Activated naive CD4-positive, alpha-beta T cell treated with anti-CD3 and anti-CD28 coated beads, Interleukin-2, amount 50 U/mL, for 16 hours (primary cell): ENCODE measurements around the gene FCGBP.
"Not testable (repeated sequence)": the region's sequence is repeated elsewhere in the genome, so short reads cannot be mapped to it uniquely, and the experiment has no call there.

Experiments
- DNase-seq: peaks from one replicate; pipeline ENCODE4 v3.0.0-alpha.2; 2020

The FCGBP gene

DNA sequence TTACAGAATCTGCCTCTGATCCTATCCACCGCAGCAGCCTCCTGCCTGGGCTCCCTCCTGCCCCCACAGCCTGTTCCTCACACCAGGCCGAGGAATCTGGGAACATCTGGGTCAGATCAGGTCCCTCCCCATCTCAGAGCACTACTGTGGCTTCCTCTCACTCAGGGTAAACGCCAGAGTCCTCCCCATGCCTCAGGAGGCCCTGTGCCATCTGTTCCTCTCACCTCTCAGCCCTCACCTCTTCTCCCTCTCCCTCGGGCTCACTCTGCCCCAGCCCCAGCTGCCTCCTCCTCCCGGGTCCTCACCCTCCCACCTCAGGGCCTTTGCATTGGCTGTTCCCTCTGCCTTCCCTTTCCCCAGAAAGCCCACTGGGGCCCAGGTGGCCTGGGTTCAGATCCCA, 18.2 kb downstream of the FCGBP start:
- DNase-seq, result no peak

DNA sequence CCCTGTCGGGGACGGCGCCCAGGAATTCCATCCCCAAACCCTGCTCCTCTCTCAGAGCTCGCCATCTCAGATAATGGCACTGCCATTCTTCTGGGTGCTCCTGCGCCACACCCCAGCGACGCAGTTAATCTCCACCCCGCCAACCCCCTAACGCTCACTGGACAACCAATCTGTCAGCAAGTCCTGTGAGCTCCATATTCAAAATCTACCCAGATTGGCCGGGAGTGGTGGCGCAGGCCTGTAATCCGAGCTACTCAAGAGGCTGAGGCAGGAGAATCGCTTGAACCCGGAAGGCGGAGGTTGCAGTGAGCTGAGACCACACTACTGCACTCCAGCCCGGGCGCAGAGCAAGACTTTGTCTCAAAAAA, 18.6 kb downstream of the FCGBP start:
- no peak for DNase-seq

DNA sequence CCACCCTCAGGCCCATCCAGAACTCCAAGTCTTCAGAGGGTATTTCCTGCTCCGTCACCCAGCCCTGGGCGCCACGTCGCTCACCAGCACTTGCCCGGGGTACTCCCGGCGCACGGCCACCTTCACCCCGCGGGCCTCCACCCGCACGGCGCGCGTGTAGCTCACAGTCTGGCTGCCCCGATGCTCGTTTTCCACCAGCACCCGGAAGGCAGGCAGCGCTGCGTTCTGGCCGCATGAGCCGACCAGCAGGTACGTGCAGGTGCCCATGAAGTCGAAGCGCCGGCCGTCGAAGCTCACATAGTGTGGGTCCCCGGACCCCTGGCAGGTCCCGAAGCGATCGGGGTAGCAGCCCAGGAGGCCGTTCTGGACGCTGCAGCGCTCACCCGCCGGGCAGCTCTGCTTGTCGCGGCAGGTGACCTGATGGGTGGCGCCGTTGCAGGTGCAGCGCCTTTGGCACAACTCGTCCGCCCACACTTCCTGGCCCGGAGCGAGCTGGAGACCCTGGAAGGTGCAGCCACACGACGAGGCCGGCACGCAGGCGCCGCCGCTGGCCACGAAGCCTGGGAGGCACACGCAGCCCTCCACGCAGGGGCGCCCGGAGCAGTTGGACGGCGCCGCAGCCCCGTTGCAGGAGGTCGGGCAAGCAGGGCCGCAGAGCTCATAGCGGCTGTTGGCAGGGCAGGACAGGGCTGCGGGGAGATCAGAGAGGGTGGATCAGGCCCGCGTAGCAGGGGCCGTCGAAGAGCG, 19.2 kb downstream of the FCGBP start:
- no peak for DNase-seq

DNA sequence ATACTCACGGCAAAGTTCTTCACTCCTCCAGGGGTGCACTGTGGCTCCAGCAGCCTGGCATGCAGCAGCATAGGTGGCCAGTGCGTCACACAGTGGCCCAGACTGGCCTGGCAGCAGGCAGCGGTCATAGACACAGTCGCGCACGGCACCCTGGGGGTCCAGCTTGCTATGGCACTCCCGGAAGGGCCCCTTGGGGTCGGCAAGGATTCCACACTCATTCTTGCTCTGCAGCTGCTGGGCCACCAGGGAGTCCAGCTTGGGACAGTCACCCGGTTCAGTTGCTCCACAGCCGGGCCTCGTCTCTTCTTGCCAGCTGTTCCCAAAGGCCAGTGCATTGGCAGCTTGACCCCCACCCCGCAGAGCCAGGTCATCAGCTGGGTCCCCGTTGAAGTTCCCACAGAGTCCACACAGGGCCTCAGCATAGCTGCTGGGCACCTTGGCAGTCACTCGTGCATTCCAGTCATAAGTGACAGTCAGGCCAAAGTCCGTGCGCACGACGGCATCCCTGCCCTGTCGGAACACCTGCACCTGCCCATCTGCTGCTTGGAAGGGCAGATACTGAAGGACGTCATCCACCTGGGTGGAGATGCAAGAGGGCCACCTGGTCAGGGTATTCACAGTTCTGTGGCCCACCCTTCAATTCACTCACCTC, 20.6 kb downstream of the FCGBP start:
- no peak for DNase-seq

DNA sequence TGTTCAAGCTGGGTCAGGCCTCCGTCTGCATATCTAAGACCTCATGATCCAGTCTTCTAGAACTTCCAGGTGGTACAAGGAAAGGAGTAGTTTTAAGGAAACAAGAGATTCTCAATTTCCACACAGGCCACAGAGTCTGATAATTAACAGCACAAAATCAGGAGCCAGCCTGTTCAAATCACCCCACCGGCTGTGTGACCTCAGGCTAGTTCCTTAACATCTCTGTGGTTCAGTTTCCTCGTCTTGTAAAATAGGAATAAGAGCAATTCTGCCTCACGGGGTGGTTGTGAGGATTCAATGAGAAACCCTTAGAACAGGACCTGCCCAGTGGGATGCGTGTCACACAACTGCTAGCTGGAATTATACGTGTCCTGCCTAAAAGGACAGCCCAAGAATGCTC, 25.6 kb downstream of the FCGBP start:
- DNase-seq, result no peak

DNA sequence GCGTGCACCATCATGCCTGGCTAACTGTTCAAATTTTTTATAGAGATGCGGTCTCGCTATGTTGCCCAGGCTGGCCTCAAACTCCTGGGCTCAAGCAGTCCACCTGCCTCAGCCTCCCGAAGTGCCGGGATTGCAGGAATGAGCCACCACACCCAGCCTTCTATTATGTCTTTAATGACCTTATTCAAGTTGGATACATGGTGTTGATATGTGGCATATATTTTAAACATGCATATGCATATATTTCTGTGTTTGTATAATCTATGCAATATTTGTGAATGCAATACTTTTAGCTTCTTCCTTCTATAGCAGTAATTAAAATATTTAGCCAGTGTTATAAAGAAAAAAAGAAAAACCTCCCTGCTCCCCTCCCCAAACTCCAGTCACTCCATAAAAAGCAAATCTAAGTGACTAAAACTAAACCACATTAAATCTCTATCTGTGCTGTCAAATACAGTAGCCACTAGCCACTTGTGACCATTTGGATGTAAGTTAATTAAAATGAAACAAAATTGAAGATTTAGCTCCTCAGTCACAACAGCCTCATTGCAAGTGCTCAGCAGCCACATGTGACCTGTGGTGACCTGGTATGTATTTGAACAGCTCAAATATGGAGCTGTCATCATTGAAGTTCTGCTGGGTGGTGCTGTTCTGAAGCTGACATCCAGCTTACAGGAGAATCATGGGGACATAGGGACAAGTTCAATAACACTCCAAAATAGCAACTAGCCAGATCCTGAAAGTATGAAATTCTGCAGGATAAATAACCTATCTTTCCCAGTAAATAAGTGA, 27.4 kb downstream of the FCGBP start:
- DNase-seq, result no peak

DNA sequence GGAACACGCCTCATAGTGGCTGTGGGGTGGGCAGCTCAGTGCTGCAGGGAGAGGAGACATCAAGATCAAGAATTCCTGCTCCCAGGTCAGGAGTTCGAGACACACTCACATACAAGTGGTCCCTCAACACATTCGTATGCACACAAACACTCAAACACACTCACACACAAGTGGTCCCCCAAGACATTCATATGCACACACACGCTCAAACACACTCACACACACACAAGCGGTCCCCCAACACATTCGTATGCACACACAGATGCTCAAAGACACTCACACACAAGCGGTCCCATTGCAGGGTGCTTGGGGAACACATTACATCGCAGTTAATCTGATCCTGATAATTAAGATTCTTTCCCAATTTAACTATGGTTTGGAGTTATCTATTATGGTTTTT, 28.2 kb downstream of the FCGBP start:
- no peak for DNase-seq

DNA sequence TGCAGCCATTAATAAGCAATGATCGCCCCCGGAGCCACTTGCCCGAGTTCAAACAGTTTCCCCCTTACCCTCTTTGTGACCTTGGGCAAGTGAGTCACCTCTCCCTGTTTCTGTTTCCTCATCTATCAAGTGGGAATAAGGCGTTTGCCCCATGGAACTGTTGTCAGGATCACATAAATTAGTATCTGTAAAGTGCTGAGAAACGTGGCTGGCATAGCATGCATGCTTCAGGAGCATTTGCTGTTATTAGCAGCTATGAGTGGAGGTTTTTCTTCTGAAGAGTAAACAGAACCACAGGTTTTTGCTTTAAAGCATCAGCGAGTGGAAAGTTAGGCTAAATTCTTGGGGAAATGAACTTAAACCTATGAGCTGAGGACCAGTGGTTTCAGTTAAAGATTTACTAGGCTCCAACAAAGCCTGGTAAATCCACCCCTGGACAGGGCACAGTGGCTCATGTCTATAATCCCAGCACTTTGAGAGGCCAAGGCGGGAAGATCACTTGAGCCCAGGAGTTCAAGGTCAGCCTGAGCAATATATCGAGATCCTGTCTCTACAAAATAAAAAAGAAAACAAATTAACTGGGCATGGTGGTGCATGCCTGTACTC, 30.8 kb downstream of the FCGBP start:
- DNase-seq, result not testable (repeated sequence)

DNA sequence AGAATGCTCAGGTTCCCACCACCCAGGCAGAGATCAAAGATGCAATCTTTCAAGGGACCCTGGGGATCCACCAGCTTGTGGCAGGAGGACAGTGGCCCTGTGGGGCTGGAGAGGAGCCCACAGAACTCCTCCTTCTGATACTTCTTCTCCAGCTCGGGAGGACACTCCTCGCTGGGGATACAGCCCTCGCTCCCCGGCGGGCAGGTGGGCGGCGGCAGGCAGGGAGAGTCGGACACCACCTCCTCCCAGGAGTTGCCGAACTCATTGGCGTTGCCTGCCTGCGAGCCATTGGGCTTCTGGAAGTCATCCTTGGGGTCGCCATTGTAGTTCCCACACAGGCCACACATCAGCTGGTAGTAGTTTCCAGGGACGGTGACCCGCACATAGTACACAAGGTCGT, 32.1 kb downstream of the FCGBP start:
- not testable (repeated sequence) for DNase-seq

DNA sequence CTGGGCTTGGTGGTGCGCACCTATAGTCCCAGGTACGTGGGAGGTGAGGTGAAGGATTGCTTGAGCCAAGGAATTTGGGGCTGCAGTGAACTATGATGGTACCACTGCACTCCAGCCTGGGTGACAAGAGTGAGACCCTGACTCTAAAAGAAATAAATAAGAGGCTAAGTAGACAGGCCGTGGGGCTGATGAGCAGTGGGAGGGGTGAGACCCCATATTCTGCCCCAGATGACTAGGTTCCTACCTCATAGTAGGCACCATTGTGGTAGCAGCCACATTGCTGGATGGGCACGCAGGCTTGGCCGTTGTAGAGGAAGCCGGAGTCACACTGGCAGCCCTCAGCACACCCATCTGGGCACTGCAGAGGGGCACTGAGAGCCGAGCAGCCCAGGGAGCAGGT, 32.8 kb downstream of the FCGBP start:
- not testable (repeated sequence) for DNase-seq

DNA sequence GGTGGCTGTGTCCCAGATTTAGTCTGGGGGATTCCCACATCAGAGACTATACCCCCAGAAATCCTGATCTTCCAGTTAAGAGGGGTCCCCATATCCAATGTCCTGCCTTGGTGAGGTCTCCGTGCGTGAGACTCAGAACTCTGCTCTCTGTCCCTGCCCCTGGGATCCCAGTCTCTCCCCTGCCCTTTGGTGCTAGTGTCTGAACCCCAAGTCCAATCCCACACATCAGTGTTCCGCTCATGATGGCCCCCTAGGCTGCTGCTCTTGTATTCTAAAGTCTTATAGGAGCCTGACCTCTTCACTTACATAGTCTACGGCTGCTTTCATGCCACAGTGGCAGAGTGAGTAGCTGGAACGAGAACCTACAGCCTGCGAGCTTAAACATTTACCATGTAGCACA, 35.6 kb downstream of the FCGBP start:
- not testable (repeated sequence) for DNase-seq

DNA sequence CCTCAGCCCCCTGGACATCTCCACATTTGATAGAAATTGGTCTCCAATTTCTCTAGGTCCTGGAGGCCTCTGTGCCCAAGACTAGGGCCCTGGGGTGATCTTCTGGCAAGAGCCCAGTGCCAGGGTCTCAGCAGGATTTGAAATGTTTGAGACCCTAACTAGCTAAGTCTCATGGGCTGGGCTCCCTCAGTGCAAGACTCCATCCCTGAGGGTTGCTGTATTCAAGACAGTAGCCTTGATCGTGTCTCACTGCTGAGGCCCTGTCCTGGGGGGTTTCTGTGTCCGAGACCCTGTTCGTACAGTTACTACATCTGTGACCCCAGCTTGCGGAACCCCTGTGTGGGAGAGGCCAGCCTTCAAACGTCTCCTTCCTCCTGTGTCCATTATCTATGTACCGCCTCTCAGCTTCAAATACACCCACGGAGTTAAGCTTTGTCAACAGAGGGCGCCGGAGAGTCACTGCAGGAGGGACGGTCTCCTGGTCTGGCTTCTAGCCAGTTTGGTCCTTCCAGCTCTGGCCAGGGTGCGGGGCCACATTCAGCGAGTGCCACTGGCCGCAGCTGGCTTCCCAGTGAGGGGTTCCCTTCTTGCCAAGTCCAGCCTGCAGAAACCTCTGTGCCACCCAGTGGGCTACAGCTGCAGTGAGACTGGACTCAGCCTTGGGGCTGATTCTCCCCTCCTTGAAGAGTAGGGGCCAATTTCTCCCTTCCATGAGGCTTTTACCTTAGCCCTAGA, 36.8 kb downstream of the FCGBP start:
- peak; percentile 61 for DNase-seq

DNA sequence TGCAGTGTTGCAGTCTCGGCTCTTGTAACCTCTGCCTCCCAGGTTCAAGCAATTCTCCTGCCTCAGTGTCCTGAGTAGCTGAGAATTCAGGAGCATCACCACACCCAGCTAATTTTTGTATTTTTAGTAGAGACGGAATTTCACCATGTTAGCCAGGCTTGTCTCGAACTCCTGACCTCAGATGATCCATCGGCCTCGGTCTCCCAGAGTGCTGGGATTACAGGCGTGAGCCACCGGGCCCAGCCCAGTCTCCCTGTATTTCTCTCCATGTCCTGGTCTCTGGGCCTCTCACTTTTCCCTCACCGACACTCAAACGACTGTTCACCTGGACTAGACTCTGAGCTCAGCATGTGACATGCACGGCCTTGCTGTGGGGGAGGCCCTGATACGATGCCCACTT, 39.3 kb downstream of the FCGBP start:
- DNase-seq, result not testable (repeated sequence)

DNA sequence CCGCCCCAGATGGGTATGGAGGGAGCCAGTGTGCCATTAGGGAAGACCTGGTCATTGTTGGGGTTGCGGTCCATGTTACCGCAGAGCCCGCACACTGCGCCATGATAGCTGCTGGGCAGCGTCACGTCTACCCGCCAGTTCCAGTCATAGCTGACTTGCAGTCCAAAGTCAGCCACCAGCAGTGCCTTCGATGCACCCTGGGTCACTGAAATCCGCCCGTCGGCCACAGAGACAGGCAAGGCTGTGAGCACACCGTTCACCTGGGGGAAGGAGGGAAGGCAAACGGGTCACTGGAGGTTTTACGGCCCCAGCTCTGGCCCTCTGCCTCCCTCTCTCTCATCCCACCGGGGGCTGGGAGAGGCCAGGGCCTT, 40.2 kb downstream of the FCGBP start:
- DNase-seq, result not testable (repeated sequence)

DNA sequence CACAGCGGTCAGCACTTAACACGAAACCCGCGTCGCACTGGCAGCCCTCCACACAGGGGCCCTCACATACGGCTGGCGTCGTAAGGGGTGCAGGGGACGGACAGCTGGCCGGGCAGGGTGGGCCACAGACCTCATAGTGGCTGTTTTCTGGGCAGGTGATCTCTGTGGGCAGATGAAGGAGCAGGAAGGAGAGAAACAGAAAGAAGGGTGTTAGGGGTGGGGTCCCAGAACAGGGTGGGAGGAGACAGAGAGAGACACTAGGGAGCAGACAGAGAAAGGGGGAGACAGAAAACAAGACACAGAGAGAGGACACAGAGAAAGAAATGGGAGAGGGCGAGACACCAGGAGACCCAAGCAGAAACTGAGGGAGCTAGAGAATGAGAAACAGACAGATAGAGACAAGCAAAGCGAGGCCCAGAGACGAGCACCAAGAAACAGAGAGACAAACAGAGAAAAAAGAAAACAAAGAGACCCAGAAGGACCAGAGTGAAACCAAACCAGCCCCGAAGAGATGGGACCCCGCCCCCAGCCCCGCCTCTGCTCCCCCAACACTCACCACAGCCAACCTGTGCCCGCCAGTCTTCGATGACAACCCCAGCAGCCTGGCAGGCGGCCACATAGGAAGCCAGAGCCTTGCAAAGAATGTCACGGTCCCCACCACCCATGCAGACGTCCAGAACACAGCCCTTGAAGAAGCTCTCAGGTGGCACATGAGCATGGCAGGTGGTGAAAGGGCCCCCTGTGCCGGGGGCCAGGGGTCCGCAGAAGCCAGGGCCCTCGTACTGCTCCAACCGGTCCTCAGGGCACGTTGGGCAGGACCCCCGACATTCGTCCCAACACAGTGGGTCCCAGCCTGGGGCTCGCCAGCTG, 40.8 kb downstream of the FCGBP start:
- DNase-seq, result not testable (repeated sequence)

DNA sequence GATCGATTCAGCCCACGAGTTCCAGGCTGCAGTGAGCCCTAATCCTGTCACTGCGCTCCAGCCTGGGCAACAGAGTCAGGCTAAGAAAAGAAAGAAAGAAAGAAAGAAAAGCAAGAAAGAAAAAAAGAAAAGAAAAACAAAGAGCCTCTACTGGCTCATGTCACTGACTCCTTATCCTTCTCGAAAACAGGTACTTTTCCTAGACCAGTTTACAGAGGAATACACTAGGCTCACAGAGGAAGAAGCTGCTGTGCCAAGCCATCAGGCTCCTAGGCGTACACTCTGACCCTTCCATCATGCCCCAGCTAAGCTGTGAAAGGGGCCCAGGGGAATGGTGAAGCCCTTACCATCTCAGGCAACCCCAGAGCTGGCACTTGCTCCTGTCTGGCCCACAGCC, 41.9 kb downstream of the FCGBP start:
- not testable (repeated sequence) for DNase-seq

DNA sequence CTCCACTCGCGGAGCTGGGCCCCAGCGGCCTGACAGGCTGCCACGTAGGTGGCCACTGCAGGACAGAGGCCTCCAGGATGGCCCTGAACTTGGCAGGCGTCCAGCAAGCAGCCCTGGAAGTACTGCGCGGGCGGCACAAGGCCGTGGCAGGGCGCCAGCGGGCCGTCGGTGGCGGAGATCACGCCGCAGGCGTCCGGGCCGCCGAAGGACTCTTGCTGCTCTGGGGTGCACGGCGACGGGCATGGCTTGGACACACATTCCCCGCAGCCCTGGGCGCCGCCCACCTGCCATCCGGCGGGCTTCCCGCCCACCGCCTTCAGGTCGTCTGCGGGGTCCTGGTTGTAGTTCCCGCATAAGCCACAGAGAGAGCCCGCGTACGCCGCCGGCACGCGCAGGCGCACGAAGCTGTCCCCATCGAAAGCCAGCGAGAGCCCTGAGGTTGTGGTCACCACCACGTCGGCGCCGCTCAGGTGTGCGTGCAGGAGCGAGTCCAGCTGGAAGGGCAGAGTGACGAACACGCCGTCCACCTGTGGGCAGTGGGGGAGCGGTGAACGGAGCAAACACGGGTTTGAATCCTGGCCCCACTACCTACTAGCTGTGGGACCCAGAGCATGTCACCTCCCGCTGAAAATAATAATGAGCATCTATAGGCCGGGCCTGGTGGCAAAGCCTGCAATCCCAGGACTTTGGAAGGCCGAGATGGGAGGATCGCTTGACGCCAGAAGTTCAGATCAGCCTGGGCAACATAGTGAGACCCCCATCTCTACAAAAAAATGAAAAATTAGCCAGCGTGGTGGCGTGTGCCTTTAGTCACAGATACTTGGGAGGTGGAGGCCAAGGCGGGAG, 42.6 kb downstream of the FCGBP start:
- DNase-seq, result peak; percentile 41

DNA sequence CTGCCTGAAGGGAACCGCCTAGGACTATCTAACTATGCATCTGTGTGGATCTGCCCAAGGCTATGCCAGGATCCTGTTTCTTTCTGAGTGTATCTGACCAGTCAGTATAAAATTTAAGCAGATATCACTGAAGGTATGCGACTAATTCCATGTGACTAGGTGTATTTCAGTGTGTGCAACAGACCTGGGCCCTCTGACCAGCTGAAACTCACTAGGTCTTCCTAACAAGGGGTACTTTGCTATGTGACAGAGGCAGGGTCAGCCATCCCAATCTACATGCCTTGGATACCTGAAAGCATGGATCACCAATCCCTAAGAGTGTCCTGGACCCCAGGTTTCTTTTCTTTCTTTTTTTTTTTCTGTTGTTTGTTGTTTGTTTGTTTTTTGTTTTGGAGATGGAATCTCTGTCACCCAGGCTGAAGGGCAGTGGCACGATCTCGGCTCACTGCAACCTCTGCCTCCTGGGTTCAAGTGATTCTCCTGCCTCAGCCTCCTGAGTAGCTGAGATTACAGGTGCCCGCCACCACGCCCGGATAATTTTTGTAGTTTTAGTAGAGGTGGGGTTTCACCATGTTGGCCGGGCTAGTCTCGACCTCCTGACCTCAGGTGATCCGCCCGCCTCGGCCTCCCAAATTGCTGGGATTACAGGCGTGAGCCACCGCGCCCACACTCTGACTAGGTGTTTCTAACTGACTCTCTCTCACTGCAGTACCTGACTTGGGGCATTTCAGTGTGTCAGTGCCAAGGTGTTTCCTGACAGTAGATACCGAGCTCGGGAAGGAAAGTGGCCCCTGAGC, 43.5 kb downstream of the FCGBP start:
- DNase-seq, result no peak

DNA sequence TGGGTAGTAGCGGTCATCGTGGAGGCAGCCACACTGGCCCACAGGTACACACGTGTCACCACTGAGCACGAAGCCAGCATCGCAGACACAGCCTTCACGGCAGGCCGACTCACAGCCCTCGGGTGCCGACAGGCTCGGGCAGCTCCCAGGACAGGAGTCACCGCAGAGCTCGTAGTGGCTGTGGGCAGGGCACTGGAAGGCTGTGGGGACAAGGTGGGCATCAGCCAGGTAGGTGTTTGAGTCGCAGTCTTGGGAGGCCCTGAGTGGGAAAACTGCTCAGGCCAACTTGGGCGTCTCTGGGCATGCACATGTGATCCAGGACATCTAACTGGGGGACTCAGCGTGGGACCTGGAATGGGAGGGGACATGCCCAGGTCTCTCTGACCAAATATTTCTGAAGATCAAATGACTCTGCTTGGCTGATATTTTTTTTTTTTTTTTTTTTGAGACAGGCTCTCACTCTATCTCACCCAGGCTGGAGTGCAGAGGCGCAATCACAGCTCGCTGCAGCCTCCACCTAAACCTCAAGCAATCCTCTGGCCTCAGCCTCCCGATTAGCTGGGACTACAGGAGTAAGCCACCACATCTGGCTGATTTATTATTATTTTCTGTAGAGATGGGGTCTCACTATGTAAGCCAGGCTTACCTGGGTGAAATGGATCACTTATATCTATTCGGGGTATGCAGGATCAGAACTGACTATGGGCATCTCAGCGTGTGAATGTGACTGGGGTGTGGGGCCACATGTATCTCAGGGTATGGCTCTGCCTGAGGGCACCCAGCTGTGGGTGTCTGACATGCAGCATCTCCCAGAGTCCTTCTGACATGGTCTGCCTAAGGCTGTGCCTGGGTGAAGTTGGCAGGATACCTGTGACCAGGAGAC, 44.3 kb downstream of the FCGBP start:
- not testable (repeated sequence) for DNase-seq
